SJCRH30 (cell line): ENCODE results near the gene PIK3C2B. TPM values are rescaled to one million over a fixed set of nuclear protein-coding genes. Genes with fewer than 3 reads are reported as not detected.

Source experiments
- DNase-seq, 2 experiments: peaks; one replicate each; pipeline ENCODE4 v3.0.0-alpha.2; 2015 to 2020
- H3K27ac ChIP-seq: fragments of 250-450 bp; sonication (Bioruptor Pico); 2 replicates; pipeline ENCODE4 v1.5.1; 2020; ENCODE audit warnings: mild to moderate bottlenecking, moderate library complexity
- H3K27me3 ChIP-seq: fragments of 250-450 bp; sonication (Bioruptor Pico); 2 replicates; pipeline ENCODE4 v1.5.1; 2020; ENCODE audit warnings: mild to moderate bottlenecking, moderate library complexity
- H3K36me3 ChIP-seq: fragments of 250-450 bp; sonication (Bioruptor Pico); 2 replicates; pipeline ENCODE4 v1.5.1; 2020; ENCODE audit warnings: mild to moderate bottlenecking, moderate library complexity
- H3K4me1 ChIP-seq: fragments of 250-450 bp; sonication (Bioruptor Pico); 2 replicates; pipeline ENCODE4 v1.5.1; 2020; ENCODE audit warnings: mild to moderate bottlenecking, moderate library complexity
- H3K4me3 ChIP-seq: fragments of 250-450 bp; sonication (Bioruptor Pico); 2 replicates; pipeline ENCODE4 v1.5.1; 2020; ENCODE audit warnings: mild to moderate bottlenecking, moderate library complexity
- H3K9me3 ChIP-seq: fragments of 250-450 bp; sonication (Bioruptor Pico); replicated peaks from 2 replicates; pipeline ENCODE4 v1.5.1; 2020; ENCODE audit warnings: mild to moderate bottlenecking, moderate library complexity
- total RNA-seq: library from RNA; depleted of rRNA; stranded (reverse); fragments of >200 nt; shearing (Covaris generic); gene quantifications from 2 replicates; pipeline ENCODE4 v1.2.3, GENCODE V29; 2014; rRNA removed

Gene PIK3C2B
- total RNA-seq, 1 experiment from 2014 or later: 3.6 TPM

DNA sequence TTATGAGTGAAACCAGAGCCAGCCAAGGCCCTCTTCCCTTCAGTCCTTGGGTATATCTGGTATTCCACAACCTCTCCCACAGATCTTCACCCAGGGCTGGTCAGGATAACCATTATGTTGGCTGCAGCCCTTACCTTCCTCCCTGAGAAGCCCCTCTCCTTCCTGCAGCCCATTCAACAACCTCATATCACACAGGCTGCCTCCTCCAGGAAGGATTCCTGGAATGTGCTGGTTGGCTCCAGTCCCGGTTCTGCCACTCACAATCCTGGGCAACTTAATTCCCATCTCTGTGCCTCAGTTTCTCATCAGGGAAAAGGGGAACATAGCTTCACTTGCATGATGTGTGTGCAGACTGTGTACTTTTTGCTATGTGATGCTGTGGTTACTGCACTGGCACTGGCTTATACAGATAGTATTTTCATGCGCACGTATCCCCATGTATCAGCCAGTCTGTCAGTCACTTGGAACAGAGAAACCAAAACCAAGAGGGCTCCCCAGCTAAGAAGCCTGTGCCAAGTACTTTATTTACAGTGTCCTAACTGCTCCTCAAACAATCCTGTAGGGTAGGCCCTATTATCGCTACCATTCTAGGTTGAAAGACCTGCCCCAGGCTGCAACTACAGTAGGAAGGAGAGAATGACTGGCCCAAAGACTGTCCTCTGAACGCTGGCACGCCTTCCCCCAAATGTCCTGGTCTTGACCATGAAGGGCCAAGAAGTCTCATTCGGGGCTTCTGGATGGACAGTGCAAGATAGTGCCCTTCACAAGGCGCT is 43.1 kb downstream of the PIK3C2B start:
- Histone ChIP-seq H3K27ac (no peak overlapping the region), H3K4me3 (no peak overlapping the region), H3K4me1 (peaks cover 7% of the 10 kb centered on the region), H3K27me3 (no peaks in the 10 kb centered on the region), H3K9me3 (no peaks in the 10 kb centered on the region; the same call in 1 of the 2 replicates), H3K36me3 (no peaks in the 10 kb centered on the region)
- no peak for DNase-seq

DNA sequence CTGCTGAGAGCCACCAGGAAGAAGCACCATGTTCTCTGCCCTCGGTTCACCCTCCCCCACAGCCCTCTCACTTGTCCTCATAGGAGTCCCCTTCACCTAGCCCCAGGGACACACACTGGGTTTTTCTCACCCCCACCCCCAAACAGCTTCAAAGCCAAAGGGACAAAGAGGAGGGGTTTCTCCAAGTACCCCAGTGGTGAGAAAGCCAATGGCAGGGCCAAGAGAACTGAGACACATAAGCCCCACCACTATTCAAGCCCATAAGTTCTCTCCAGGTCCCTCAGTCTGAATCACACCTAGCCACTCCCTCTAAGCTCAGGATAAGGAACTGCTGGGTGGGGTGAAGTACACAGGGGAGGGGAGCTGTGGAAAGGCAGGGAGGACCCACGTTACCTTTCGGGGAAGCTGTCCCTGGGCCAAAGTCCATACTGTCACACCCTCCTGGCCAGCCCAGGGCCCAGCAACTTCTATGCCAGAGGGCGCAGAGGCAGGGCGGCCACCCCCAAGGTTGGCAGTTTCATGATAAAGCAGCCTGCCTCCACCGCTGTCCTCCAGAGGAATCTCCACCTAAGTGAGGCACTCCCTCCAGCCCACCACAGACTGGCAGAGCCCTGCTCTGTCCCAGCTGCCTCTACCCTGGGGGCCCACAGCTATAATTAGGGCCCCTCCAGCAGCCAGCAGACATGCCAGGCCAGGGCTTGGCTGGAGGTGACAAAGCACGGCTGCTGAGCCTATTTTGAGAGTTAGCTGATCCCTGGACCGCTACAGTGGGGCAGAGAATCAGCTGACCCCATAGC is 43.9 kb downstream of the PIK3C2B start:
- H3K4me3 ChIP-seq: no peak overlapping the region
- H3K27ac ChIP-seq: no peak overlapping the region
- H3K27me3 ChIP-seq: no peaks in the 10 kb centered on the region
- DNase-seq: peak; percentile 19 to 24
- H3K36me3 ChIP-seq: no peaks in the 10 kb centered on the region
- peaks cover 9% of the 10 kb centered on the region for H3K4me1 ChIP-seq
- no peaks in the 10 kb centered on the region for H3K9me3 ChIP-seq

DNA sequence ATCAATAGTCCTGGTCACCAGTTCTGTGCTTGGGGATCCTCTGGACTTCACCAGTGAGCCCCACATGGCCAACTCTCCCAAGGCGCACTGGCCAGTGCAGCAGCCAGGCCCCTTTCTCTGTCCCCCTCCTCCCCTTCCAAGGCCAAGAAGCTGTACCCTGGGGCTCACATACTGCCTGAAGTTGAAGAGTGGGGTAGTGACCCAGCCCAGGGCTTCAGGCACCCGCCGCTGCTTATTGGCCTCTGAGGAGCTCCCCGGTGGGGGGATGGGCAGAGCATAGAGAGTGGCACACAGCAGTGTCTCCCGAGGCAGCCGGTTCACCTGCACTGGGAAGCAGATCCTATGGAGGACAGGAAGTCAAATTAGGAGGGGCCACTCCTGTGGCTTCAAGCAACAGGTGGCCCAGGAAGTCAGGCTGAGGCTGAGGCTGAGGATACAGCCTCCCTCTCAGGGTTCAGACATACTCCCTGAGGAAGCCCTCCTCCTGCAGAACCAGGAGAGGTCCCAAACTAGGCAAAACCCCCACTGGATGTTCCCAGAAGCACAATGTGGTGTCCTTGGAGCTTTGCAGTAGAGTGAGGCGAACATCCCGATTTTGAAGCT is 44.8 kb downstream of the PIK3C2B start:
- DNase-seq: no peak
- H3K36me3 ChIP-seq: no peaks in the 10 kb centered on the region
- no peak overlapping the region for H3K27ac ChIP-seq
- no peaks in the 10 kb centered on the region for H3K9me3 ChIP-seq
- H3K4me3 ChIP-seq: no peak overlapping the region
- no peaks in the 10 kb centered on the region for H3K27me3 ChIP-seq
- peaks cover 9% of the 10 kb centered on the region for H3K4me1 ChIP-seq

DNA sequence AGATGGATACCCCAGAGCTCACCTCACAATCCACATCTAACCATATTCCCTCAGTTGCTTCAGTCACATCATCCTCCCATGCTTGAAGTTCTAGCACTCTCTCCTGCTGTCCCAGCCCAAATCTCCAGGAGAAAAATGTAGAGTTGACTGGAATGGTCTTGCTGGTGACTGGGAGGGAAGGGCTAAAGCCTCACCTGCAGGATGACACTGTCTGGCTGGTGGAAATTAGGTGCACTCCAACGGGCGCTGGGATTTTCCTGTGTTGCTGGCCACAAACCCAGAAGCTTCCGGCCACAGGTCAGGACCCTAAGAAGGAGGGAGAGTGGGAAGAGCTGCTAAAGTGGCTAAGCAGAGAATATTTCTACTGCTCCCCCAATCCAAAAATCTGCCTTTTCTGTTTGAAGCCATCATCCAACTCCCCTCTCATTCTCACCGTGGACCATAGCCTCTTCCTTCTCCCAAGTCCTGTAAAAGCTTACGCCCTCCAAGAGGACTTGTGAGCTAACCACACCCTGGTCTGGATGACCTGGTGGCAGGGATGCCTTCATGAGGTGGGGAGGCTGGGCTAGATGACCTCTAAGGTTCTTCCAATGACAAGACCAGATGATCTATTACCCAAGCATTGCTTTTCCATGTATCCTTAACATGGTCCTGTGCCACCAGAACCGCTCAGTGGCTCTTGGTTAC is 45.5 kb downstream of the PIK3C2B start:
- no peak for DNase-seq
- H3K27ac ChIP-seq: no peak overlapping the region
- no peak overlapping the region for H3K4me3 ChIP-seq
- no peaks in the 10 kb centered on the region for H3K36me3 ChIP-seq
- H3K27me3 ChIP-seq: no peaks in the 10 kb centered on the region
- peaks cover 9% of the 10 kb centered on the region for H3K4me1 ChIP-seq
- H3K9me3 ChIP-seq: no peaks in the 10 kb centered on the region

DNA sequence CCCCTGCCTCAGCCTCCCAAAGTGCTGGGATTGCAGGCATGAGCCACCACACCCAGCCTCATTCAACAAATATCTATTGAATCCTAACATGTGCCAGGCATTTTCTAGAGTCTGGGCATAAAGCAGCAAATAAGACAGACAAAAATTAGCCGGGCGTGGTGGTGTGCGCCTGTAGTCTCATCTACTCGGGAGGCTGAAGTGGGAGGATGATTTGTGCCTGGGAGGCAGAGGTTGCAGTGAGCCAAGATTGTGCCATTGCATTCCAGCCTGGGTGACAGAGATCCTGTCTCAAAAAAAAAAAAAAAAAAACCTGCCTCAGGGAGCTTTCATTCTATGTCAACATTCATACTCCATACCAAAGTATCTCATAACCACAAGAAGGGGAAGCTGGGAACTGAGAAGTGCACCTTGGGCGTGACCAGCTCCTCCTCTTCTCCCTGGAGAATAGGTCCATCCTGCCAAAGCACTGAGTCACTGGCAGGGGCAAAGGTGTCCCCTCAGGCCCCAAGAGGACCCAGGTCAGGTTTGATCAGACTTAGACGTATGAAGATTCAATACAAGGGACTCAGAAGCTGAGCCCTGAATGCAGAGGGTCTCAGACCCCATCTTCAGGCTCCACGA is 46.2 kb downstream of the PIK3C2B start:
- Histone ChIP-seq H3K36me3 (no peaks in the 10 kb centered on the region), H3K4me3 (no peak overlapping the region), H3K9me3 (no peaks in the 10 kb centered on the region), H3K27ac (no peak overlapping the region), H3K27me3 (no peaks in the 10 kb centered on the region), H3K4me1 (peaks cover 9% of the 10 kb centered on the region)
- DNase-seq: no peak

DNA sequence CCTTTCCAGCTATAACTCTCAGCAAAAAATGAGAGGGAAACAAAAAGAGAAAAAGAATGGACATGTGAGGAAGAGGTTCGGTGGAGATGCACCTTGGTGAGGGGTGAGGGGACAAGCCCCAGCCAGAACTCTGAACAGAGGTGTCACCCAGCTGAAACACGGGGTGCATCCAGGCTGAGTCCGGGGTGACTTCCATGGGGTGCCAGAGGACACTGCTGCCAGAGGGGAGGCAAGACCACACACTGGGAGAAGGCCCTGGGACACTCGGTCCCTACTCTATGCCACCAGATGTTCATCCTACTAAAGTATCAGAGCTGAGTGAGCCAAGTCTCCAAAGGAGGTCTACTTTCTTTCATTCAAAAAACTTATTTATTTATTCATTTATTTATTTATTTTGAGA is 46.9 kb downstream of the PIK3C2B start:
- no peak for DNase-seq
- Histone ChIP-seq H3K36me3 (no peaks in the 10 kb centered on the region), H3K4me3 (no peak overlapping the region), H3K27me3 (no peaks in the 10 kb centered on the region), H3K27ac (no peak overlapping the region), H3K4me1 (peaks cover 9% of the 10 kb centered on the region), H3K9me3 (no peaks in the 10 kb centered on the region)

DNA sequence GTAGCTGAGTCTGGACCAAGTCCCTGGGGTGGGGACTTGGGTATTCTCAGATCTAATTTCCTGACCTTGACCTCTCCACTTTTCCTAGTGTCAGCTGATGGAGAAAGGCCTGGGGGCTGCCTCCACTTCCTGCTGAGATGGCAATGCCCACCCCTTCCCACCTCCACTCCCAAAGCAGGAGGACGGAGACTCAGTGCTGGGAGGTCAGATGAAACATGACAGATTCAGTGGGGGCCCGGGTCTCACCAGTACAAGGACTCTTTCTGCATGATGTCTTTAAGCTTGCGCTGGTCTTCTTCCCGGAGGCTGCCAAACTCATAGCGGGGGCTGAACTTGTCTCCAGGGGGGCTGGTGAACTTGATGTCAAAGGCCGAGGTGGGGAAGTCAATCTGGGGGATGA is 47.4 kb downstream of the PIK3C2B start:
- H3K4me1 ChIP-seq: peaks cover 9% of the 10 kb centered on the region
- no peak overlapping the region for H3K27ac ChIP-seq
- no peak for DNase-seq
- H3K36me3 ChIP-seq: no peaks in the 10 kb centered on the region
- H3K27me3 ChIP-seq: no peaks in the 10 kb centered on the region
- no peak overlapping the region for H3K4me3 ChIP-seq
- no peaks in the 10 kb centered on the region for H3K9me3 ChIP-seq

DNA sequence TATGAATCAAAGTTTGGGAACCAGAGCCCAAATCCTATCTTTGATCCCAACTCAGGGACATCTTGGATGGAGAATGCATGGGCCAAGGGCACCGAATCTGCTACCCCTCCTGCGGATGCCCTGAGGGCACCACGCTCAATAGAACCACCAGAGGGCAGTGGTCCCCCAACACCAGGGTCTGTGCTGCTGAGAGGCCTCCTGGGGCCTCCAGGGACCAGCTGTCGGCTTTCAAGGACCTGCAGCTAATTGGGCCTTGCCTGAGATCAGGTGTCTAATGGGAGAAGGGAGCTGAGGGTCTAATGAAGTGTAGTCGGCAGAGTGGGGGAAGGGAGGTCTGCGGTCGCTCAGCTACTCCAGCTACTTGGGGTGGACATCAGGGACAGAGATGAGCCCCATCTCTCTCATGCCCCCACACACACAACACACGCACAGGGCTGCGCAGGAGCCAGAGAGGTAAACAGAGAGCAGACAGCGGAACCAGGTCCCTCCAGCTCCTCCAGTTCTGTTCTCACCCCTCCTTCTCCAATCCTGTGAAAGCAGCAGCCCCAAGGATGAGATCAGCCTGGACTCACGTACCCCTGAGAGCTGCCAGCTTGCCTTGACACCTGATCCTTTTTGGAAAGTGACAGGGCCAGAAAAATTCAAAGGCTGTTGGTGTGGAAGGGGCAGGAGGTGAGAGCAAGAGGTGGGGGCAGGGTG is 48.0 kb downstream of the PIK3C2B start:
- peak; percentile 92 to 97 for DNase-seq
- H3K27ac ChIP-seq: no peak overlapping the region

DNA sequence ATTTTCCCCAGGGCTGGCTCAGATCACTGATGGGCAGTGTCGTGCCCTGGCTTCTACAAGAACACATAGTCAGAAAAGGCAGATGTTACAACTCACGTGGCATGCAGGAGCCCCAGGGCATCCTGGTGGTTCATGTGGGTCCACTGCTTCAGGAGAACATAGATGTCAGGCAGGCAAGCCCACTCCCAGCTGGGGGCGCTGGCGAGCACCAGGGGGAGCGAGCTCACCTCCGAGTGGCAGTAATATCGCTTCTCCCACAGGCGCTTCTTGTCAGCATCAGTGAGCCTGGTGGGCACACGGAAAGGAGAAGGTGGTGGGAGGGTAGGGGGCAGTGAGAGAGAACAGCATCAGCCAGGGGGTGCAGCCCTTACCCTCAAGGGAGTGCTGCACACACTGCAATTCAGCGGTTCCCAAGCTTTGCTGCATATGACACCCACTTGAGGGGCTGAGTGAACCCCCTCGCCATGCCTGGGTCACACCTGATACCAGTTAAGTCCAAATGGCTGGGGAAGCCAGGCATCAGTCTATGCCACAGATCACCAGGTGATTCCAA is 48.7 kb downstream of the PIK3C2B start:
- no peaks in the 10 kb centered on the region for H3K36me3 ChIP-seq
- peak; percentile 59 to 66 for DNase-seq
- H3K4me1 ChIP-seq: peaks cover 9% of the 10 kb centered on the region
- no peak overlapping the region for H3K4me3 ChIP-seq
- no peaks in the 10 kb centered on the region for H3K9me3 ChIP-seq
- no peaks in the 10 kb centered on the region for H3K27me3 ChIP-seq
- H3K27ac ChIP-seq: no peak overlapping the region

More for the DNA sequence above, 48.0 kb downstream of the PIK3C2B start:
- Histone ChIP-seq H3K27me3 (no peaks in the 10 kb centered on the region), H3K4me3 (no peak overlapping the region), H3K36me3 (no peaks in the 10 kb centered on the region), H3K9me3 (no peaks in the 10 kb centered on the region), H3K4me1 (peaks cover 9% of the 10 kb centered on the region)

Other genes starting within 250 kb of the PIK3C2B start
- gene PLEKHA6, start 134.9 kb downstream of the PIK3C2B start, total RNA-seq: 1.2 and 1.5 TPM in 2 replicates
- 67.6 and 71.4 TPM in 2 replicates for gene PPP1R15B, start 83.0 kb downstream of the PIK3C2B start, total RNA-seq
- 26.6 and 41.2 TPM in 2 replicates for gene MDM4, start 21.6 kb upstream of the PIK3C2B start, total RNA-seq
- not detected in 2 replicates for gene LRRN2, start 190.9 kb upstream of the PIK3C2B start, total RNA-seq